ENCODE data around the gene TMEM150C. TPM values are rescaled to one million over a fixed set of nuclear protein-coding genes. Genes with fewer than 3 reads are reported as not detected.
A peak's percentile ranks its signal among the peaks of the same experiment; 100 is the strongest.

Gene TMEM150C
- total RNA-seq (10 to 100 TPM; 11.2 to 25.7 (median 18.9) TPM), polyA plus RNA-seq (1 to 10 TPM; 1.2 to 5.6 (median 1.2) TPM)

DNA sequence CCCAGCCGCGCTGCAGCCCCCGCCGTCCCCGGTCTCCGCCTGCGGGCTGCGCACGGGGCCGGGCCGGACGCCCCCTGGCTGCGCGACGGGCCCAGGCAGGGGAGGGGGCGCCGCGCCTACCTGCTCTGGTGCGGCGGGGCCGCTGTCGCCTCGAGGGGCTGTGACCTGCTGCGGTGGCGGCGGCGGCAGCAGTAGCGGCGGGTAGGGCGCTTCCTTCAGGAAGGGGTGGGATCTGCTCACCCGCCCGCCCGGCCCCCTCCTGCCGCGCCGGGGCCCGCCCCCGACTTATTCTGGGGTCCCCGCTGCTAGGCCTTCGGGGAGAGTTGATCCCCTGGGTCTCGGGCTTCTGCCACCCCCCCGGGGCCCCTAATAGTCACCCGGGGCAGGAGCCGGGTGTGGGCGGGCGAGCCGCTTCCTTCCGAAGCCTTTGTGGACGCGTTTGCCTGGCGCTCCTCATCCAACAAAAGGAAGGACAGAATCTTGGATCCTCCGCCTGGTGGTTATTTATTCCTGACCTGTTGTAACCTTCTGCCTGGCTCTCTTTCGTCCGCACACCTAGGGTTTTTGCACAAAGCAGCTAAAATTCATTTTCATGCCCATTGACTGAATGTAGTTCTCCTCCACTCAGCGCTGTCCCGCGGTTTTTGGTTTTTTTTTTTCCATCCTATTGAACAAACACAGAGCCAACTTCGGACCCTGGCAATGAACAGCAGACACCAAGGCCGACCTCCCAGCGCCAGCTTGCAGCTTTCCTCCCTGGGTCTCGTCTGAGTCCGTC is at the start of gene TMEM150C:
TSS of gene TMEM150C (minus strand) at position 203 of the 778 bp plus-strand sequence. CDS start 57,331 bp downstream, outside the sequence.
- TF ChIP-seq POLR2A (IDR thresholded peaks at IDR 0.05), result no peak
- TF ChIP-seq, protein P1, sequence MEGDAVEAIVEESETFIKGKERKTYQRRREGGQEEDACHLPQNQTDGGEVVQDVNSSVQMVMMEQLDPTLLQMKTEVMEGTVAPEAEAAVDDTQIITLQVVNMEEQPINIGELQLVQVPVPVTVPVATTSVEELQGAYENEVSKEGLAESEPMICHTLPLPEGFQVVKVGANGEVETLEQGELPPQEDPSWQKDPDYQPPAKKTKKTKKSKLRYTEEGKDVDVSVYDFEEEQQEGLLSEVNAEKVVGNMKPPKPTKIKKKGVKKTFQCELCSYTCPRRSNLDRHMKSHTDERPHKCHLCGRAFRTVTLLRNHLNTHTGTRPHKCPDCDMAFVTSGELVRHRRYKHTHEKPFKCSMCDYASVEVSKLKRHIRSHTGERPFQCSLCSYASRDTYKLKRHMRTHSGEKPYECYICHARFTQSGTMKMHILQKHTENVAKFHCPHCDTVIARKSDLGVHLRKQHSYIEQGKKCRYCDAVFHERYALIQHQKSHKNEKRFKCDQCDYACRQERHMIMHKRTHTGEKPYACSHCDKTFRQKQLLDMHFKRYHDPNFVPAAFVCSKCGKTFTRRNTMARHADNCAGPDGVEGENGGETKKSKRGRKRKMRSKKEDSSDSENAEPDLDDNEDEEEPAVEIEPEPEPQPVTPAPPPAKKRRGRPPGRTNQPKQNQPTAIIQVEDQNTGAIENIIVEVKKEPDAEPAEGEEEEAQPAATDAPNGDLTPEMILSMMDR (IDR thresholded peaks at IDR 0.05), result peak in 1 of 4 experiments; percentile 9
- 2 to 4% methylated on average over 62 of the region's 62 CpGs for WGBS, 2 donors
- H3K36me3 ChIP-seq, result no peaks in the 10 kb centered on the region
- H3K27ac ChIP-seq, result peak within 1 kb of the TSS in 3 of 4 donors; percentile 14 to 55 (median 43)
- peaks cover 0 to 7% (median 3%) of the 10 kb centered on the region in 4 donors for H3K4me1 ChIP-seq
- intact Hi-C loops (cut with DNase I), result no loop called here
- H3K4me3 ChIP-seq, result peak within 1 kb of the TSS; percentile 35 to 84 (median 68)
- no peak for DNase-seq
- H3K27me3 ChIP-seq, result peaks cover 0 to 3% (median 0%) of the 10 kb centered on the region in 3 donors
- no peaks in the 10 kb centered on the region for H3K9me3 ChIP-seq

DNA sequence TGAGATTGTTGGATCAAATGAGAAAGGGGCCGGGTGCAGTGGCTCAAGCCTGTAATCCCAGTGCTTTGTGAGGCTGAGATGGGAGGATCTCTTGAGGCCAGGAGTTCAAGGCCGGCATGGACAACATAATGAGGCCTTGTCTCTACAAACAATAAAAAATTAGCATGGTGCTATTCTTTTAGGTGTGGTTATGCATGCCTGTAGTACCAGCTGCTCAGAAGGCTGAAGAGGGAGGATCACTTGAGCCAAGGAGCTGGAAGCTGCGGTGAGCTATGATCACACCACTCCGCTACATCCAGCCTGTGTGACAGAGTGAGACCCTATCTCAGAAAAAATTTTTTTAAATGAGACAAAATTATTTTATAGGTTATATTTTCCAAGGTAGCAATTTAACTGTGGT is 49.7 kb upstream of the TMEM150C start:
- no peak for DNase-seq
- TF ChIP-seq, protein P1 (IDR thresholded peaks at IDR 0.05), result no peak
- TF ChIP-seq POLR2AphosphoS5 (IDR thresholded peaks at IDR 0.05), result no peak
- no peaks in the 10 kb centered on the region for H3K36me3 ChIP-seq
- no peaks in the 10 kb centered on the region for H3K27me3 ChIP-seq
- no peaks in the 10 kb centered on the region for H3K4me1 ChIP-seq
- no peak overlapping the region for H3K4me3 ChIP-seq
- 50 to 79% methylated on average over 4 of the region's 4 CpGs for WGBS, 2 donors
- H3K9me3 ChIP-seq, result no peaks in the 10 kb centered on the region
- intact Hi-C loops (cut with DNase I), result no loop called here
- no peak overlapping the region for H3K27ac ChIP-seq

DNA sequence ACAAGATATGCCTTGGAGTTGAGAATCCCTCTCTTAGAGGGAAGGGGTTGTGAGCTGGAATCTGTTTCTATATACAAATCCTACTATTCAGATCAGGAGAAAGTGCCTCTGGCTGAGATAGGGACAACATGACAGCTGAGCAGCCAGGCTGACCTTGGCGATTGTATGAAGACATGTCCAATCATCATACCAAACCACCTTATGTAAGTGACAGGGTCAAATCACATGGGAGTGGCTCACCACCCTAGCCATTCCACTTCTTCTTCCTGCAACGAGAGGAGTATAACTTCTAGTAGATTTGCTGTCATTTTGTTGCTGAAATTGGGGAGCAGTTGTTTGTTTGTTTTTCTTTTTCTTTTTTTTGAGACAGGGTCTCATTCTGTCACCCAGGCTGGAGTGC is 48.3 kb upstream of the TMEM150C start:
- no peaks in the 10 kb centered on the region for H3K9me3 ChIP-seq
- TF ChIP-seq, protein P1 (IDR thresholded peaks at IDR 0.05), result no peak
- TF ChIP-seq EP300 (IDR thresholded peaks at IDR 0.05) (no peak), POLR2A (IDR thresholded peaks at IDR 0.05) (no peak), POLR2AphosphoS5 (IDR thresholded peaks at IDR 0.05) (no peak)
- no peak for DNase-seq

DNA sequence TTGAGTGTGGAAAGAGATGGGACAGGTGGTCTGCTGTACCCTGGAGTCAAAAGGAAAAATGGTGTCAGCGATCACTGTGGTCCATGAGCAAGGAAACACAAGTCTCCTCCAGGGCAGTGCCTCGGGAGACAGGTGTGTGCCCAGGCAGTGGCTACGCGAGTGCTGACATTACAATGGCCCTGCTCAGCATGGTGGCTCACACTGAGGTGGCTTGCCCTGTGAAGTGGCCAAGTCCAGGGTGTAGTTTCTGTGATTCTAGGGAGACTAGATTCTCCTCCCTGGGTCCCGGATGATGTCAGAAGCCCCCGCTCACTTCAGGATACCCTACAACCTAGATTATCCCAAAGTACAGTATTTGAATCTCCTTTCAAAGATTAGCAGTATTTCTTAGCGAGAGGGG is 44.8 kb upstream of the TMEM150C start:
- TF ChIP-seq, protein P1 (IDR thresholded peaks at IDR 0.05), result no peak
- TF ChIP-seq EP300 (IDR thresholded peaks at IDR 0.05), result no peak
- TF ChIP-seq POLR2AphosphoS5 (IDR thresholded peaks at IDR 0.05), result no peak
- no peak for TF ChIP-seq POLR2A (IDR thresholded peaks at IDR 0.05)
- Histone ChIP-seq H3K27ac (no peak overlapping the region), H3K36me3 (no peaks in the 10 kb centered on the region), H3K27me3 (no peaks in the 10 kb centered on the region), H3K9me3 (no peaks in the 10 kb centered on the region), H3K4me3 (no peak overlapping the region), H3K4me1 (no peaks in the 10 kb centered on the region)
- intact Hi-C loops (cut with DNase I), result no loop called here
- 94% methylated on average over 7 of the region's 7 CpGs for WGBS, 2 donors
- no peak for DNase-seq

More for the DNA sequence above, 48.3 kb upstream of the TMEM150C start:
- no peak overlapping the region for H3K4me3 ChIP-seq
- no peaks in the 10 kb centered on the region for H3K4me1 ChIP-seq
- 58 to 79% methylated on average over 2 of the region's 2 CpGs for WGBS, 2 donors
- no peaks in the 10 kb centered on the region for H3K27me3 ChIP-seq
- intact Hi-C loops (cut with DNase I), result no loop called here
- H3K27ac ChIP-seq, result no peak overlapping the region
- no peaks in the 10 kb centered on the region for H3K36me3 ChIP-seq
